Erythroblast (primary cell): ENCODE results near the gene ZXDC.

Experiments
- GATA1 ChIP-seq: IDR thresholded peaks from 2 replicates; pipeline ENCODE4 v1.6.1; 2011; ENCODE audit warnings: low read depth, mild to moderate bottlenecking, control low read depth, low read length, moderate library complexity
- POLR2A ChIP-seq: IDR thresholded peaks from 2 replicates; pipeline ENCODE4 v1.6.1; 2011; ENCODE audit warnings: mild to moderate bottlenecking, low read length

DNA sequence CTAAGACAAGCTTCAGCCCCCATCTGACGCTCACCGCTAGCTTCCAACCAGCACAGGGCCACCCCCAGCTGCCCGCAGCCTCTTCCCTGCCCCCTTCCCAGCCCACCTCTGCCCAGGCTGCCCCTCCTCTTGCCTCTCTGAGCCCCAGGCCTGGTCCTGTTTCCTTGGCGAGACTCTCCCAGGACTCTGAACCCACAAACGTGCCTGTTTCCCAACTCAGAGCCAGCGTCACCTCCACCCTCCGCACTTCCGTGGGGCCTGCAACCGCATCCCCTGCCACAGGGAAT, 35.0 kb downstream of the ZXDC start:
- TF ChIP-seq POLR2A (no peak), GATA1 (no peak)
